ENCODE data around the gene CDCA8.

DNA sequence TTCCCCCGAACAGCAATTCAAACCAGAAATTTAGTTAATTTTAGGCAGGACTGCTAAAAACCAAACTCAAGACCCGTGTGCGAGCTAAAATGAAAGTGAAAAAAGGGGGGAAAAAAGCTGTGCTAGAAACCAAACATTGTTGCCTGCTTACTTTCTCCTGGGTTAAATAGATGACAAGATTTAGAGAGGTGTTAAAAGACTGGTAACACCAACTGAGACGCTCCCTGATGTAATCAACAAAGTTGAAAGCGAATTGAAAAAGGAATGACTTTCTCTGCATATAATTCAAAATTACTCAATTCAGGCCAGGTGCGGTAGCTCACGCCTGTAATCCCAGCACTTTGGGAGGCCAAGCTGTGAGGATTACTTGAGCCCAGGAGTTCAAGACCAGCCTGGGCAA lies 6.8 kb downstream of the CDCA8 start:
- TF ChIP-seq TSC22D2 (CRISPR knock-in tag; IDR thresholded peaks at IDR 0.05; ENCODE audit: borderline replicate concordance): no peak
- TF ChIP-seq, protein P1, sequence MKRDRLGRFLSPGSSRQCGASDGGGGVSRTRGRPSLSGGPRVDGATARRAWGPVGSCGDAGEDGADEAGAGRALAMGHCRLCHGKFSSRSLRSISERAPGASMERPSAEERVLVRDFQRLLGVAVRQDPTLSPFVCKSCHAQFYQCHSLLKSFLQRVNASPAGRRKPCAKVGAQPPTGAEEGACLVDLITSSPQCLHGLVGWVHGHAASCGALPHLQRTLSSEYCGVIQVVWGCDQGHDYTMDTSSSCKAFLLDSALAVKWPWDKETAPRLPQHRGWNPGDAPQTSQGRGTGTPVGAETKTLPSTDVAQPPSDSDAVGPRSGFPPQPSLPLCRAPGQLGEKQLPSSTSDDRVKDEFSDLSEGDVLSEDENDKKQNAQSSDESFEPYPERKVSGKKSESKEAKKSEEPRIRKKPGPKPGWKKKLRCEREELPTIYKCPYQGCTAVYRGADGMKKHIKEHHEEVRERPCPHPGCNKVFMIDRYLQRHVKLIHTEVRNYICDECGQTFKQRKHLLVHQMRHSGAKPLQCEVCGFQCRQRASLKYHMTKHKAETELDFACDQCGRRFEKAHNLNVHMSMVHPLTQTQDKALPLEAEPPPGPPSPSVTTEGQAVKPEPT (CRISPR knock-in tag; IDR thresholded peaks at IDR 0.05; ENCODE audit: low read depth): no peak
- TF ChIP-seq RBM22 (optimal IDR thresholded peaks at IDR 0.05; ENCODE audit: low read length): no peak
- no peak for TF ChIP-seq CTCF (CRISPR knock-in tag; IDR thresholded peaks at IDR 0.05)
- TF ChIP-seq ZBTB44 (CRISPR knock-in tag; IDR thresholded peaks at IDR 0.05): no peak
- TF ChIP-seq ZNF12 (CRISPR knock-in tag; IDR thresholded peaks at IDR 0.05): no peak
- TF ChIP-seq FOXC1 (CRISPR knock-in tag; IDR thresholded peaks at IDR 0.05; ENCODE audit: borderline replicate concordance): no peak

Measured in HepG2 (cell line).